TTC549 (cell line): Measurements from ENCODE around the gene MARCHF9.
"Not testable (repeated sequence)": the region's sequence is repeated elsewhere in the genome, so short reads cannot be mapped to it uniquely, and the experiment has no call there.

ENCODE experiments used
- FAIRE-seq: peaks from 2 replicates; lab custom pipeline; 2012; peaks lifted over from hg19 to GRCh38; lab: Jason Lieb, UNC

MARCHF9 gene

DNA sequence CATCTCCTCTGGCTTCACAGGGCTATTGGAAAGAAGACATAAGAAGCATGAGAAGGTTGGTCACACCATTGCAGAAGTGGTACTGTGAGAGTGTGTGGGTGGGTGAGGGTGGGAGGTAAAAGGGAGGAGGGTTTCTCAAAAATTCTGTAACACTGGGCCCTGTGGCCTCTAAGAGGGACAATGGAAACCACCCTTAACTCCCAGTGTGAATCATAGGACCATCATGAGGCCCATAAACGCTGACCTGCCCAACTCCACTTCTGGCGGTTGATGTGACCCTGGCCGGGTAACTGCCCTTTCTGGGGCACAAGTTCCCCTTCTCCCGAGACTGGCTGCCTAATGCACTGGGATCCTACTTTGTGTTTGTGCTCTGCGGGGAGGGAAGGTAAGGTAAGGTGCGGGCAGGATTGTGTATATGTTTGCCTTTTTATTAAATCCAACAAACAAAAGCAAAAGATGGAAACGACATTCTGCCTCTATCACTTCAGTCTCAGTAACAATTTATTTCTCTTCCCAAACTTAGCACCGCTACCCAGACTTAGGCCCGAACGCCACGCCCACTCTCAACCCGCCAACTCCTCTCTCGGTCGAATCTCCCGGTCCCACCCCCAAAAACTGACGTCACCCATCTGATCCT, 16.5 kb downstream of the MARCHF9 start:
- FAIRE-seq, result no peak

DNA sequence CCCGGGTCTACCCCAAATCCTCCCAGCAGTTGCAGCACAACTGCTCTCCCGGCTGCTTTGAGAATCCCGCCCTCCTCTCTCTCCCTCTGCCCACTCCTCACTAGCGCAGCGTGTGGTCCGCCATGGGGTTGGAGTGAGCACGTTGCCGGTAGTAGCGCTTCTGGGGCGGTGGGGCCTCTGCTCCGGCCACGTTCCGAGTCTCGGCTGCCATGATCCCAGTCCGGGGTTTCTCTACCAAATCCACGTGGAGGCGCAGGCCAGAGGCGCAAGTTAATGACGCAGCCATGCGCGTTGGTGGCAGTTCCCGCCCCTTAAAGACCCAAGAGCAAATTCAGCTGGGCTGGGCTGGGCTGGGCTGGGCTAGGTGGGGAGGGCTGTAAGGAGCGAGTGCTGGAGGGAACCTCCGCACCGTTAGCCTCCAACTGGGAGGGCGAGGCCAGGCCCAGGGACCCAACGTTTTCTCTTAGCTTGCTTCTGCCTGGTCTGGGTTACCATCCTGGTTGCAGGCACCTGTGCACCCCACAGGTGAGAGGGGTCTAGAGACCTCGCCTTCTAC, 17.0 kb downstream of the MARCHF9 start, which contains the start of gene METTL1:
Gene METTL1 (minus strand): TSS at position 233 of the 556 bp plus-strand sequence. CDS start 22 bp downstream, at position 211.
- FAIRE-seq, result no peak

DNA sequence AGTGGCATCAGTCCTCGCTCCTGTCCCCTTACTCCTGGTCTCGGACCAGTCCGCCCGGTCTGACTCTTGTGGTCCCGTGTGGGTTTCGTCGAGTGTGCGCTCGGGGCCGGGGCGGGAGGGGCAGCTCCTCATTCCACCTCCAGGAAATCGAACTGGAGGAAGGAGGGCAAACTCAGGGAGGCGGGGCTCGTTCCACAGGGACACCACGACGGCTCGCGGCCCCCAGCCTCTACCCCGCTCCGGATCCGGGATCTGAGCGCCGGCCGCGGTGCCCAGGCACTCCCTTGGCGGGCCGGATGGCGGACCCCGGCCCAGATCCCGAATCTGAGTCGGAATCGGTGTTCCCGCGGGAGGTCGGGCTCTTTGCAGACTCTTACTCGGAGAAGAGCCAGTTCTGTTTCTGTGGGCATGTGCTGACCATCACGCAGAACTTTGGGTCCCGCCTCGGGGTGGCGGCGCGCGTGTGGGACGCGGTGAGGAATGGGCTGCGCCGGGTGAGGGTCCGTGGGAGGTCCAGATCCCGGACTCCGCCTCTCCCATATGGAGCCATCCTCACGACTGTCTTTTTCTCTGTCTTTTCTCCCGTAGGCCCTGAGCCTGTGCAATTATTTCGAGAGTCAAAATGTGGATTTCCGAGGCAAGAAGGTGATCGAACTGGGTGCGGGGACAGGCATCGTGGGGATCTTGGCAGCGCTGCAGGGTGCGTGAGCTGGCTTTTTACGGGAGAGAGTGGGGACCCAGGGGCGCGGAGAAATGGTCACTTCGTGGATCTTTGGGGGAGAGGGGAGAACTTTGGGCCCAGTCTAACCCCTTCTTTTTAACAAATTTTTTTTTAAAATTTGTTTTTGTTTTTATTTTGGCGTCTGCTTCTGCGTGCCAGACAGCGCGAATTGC, 17.8 kb downstream of the MARCHF9 start, which contains the start of gene EEF1AKMT3:
Gene EEF1AKMT3 (plus strand): TSS at position 186 of the 894 bp plus-strand sequence. CDS start 111 bp downstream, at position 297.
- no peak for FAIRE-seq

DNA sequence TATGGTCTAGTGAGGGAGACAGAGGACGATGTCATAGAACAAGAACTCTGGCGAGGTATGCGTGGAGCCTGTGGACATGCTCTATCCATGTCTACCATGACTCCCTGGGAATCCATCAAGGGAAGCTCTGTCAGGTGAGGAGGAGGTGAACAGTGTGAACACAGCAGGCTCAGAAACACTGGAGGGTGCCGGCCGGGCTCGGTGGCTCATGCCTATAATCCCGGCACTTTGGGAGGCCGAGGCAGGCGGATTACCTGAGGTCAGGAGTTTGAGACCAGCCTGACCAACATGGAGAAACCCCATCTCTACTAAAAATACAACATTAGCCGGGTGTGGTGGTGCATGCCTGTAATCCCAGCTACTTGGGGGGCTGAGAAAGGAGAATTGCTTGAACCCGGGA, 19.7 kb downstream of the MARCHF9 start:
- FAIRE-seq, result not testable (repeated sequence)

DNA sequence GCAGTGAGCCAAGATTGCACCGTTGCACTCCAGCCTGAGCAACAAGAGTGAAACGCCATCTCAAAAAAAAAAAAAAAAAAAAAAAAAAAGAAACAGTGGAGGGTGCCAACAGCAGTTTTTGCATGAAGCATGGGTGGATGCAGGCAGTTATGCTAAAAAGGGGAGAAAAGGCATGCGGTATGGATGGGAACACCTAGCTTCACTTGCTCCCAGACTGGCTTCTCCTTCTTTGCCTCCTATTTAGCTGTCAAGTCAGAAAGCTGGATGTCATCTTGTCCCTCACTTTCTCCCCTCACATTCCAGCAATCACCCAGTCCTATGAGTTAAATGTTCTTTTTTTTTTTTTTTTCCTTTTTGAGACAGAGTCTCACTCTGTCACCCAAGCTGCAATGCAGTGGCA, 20.1 kb downstream of the MARCHF9 start:
- FAIRE-seq, result no peak

DNA sequence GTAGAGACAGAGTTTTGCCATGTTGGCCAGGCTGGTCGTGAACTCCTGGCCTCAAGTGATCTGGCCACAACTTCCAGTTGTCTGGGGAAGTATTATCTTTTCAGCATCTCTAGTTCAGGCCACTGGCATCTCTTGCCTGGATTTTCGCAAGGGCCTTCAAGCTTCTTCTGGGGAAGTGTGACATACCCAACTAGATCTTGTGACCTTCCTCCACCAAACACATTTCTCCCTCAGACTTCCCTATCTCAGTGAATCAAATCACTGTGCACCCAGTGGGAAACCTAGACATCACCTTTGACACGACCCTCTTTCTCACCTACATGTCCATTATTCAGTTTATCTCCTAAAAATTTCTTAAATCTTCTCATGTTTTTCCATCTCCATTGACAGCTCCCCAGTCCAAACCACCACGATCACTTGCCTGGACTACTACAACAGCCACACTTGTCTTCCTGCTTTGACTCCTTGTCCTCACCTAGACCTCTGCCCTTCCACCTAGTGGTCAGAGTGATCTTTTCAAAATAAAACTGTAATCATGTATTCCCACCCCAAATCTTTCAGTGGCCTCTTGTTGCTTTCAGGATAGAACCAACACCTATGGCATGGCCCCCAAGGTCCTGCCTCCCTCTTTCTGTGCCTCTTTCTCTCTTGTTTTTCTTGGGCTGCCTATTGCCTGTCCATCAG, 20.8 kb downstream of the MARCHF9 start:
- FAIRE-seq, result no peak

DNA sequence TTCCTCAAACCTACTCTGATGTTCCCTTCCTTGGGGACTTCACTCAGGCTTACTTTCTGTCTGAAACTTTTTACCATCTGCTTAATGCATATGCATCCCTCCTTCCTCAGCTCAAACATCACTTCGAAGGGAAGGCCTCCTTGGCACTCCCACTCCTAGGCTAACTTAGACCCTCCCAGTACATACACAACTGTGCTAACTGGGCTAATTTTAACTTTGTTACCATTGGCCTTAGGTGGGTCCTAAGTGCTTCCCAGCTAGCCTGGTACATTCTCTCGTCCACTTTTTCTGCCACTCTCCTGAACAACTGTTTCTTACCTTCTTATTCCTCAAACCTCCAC, 21.3 kb downstream of the MARCHF9 start:
- FAIRE-seq, result no peak

DNA sequence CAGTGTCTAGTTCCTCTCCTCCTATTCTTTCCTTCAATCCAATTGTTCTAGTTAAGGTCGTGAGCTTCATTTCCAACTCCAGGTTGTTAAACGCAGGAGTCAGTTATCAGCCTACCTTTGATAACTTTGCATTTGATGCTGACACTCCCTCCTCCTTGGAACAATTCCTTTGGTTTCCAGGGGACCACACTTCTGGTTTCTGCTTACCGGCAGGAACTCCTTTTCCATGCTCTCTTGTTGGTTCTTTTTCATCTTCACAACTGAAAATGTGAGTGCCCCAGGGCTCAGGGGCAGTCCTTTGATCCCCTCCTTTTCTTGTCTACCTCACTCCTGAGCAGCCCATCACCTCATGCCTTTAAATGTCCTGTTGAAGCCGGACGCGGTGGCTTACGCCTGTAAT, 22.5 kb downstream of the MARCHF9 start:
- no peak for FAIRE-seq

DNA sequence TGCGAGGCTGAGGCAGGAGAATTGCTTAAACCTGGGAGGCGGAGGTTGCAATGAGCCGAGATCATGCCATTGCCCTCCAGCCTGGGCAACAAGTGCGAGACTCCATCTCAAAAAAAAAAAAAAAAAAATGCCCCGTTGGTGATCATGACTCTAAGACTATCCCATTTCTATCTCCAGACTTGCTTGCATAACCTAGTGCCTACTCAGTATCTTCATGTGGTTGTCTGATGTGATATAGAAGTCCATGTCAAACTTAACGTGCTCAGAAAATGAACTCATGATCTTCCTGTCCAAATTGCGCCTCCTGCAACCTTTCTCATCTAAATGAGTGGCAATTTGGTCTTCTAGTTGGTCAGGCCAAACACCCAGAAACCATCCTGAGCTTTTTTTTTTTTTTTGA, 23.0 kb downstream of the MARCHF9 start:
- no peak for FAIRE-seq

DNA sequence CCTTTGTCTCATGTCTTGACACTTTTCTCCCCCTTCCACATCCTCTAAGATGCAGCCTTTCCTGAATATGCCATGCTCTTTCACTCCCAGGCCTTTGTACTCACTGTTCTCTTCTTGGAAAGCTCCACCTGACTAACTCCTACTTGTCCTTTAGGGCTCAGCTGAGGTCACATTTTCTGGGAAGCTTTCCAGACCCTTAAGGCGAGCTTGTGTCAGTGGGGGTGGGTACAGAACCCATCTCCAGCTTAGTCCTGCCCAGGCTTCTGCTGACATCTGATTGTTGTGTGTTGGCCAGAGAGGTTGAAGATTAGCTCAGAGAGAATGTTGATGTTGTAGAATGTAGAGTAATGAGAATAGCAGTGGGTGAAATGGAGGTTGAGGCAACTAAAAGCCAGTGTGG, 24.8 kb downstream of the MARCHF9 start:
- FAIRE-seq, result no peak

DNA sequence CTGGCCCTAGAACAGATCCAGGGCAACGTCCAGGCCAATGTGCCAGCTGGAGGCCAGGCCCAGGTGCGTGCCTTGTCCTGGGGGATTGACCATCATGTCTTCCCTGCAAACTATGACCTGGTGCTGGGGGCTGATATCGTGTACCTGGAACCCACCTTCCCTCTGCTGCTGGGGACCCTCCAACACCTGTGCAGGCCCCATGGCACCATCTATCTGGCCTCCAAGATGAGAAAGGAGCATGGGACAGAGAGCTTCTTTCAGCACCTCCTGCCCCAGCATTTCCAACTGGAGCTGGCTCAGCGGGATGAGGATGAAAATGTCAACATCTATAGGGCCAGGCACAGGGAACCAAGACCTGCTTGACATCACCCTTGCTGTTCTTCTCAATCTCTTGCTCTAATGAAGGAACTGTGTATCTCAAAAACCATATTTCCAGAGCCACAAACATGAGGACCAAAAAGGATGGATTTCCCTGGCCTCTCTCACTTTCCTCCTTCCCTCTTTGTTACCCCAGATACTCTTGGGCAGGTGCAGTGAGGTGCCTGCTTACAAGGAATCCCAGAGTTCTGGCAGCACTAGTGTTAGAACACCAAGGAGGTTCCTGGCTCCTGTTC, 25.5 kb downstream of the MARCHF9 start:
- FAIRE-seq, result no peak

DNA sequence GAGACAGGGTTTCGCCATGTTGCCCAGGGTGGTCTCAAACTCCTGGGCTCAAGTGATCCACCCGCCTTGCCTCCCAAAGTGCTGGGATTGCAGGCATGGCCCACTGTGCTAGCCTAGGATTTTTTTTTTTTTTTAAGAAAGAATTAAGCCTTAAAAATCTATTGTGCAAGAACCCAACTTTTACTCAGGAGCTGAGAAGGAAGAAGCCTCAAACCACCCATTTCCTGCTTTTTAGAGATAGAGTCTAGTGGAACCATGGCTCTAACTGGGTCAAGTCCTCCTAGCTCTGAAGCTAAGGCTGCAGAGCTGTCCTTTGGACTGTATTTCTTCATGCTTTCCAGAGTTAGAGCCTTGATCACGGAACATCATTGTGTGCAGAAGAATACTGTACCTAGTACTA, 26.3 kb downstream of the MARCHF9 start:
- no peak for FAIRE-seq

DNA sequence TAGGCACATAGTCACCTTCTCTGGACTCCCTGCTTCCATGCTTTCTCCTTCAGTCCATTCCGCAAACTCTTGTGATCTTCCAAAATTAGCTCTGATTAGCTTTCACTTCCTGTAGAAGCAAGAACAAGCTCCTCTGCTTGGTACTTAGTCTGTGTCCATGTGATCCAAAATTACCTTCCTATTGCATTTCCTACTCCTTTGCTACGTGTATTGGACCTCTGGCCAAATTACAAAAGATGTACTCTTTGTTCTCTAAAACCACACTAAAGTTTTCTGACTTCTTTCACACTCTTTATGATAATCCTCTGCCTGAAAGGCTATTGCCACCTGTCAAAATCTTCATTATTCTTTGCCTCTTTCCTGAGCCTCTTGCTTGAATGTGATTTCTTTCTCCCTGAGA, 26.9 kb downstream of the MARCHF9 start:
- FAIRE-seq, result no peak

DNA sequence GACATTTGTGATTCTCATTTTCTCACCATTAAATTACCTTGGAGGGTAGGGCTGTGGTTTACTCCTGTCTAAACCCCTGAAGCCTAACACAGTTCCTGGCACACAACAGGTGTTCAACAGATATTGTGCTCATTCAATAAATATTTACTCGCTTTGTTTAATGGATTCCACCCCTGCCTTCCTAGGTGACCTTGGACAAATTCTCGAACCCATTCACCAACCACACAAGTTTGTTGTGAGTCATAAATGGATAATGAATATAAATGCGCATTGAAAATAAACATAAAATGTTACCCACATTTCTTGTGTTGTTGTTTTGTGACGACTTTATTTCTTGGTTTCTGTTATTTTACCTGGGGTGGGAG, 27.3 kb downstream of the MARCHF9 start:
- FAIRE-seq, result no peak

DNA sequence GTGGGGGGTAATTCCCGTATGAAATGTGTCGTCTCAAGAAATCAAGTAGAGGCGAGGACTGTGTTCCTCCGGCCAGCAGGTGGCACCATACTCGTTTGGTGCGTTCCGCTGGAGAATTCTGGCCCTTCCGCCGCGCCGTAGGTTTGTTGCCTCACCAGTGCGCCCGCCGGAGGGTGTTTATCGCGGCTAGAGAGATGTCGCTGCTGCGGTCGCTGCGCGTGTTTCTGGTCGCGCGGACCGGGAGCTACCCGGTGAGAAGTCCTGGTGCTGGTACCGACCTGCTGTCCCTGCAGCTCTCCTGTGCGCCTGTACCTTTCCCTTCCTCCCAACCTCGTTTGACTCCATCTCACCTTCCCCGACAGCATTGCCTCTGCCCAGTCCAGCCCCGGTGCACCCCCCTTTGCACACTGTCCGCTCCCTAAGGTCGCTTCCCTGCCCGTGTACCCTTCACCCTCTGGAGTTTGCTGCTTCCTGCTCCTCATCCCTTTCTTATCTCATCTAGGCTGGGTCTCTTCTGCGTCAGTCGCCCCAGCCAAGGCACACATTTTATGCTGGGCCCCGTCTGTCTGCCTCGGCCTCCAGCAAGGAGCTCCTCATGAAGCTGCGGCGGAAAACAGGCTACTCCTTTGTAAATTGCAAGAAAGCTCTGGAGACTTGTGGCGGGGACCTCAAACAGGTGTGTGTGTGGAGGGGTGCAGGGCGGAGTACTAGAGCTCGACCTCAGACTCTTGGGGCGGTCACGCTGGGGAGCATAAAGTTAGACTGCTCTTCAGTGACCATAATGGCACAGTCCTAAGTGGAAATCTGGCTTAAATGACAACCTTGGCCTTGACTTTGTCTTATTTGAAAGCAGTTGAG, 27.9 kb downstream of the MARCHF9 start, which contains the start of gene TSFM:
Gene TSFM (plus strand): TSS at position 180 of the 858 bp plus-strand sequence. CDS start 15 bp downstream, at position 195.
- no peak for FAIRE-seq

DNA sequence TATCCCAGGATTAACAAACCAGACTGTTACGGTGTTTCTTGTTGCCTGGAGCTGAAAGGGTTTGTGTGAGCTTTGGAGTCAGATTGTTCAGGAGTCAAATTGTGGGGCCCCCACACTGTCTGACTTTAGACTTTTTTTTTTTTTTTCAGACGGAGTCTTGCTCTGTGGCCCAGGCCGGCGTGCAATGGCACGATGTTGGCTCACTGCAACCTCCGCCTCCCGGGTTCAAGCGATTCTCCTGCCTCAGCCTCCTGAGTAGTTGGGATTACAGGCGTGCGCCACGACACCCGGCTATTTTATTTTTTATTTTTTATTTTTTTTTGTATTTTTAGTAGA, 28.5 kb downstream of the MARCHF9 start:
- no peak for FAIRE-seq

DNA sequence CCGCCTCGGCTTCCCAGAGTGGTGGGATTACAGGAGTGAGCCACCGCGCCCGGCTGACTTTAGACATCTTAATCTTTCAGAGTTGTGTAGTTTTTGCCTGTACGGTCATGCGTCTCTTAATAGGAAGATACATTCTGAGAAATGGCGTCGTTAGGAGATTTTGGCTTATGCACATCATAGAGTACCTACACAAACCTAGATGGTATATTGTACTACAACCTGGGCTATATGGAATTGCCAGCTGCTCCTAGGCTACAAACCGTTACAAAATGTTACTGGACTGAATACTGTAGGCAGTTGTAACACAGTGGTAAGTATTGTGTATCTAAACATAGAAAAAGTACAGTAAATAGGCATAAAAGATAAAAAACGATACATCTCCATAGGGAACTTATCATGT, 29.0 kb downstream of the MARCHF9 start:
- FAIRE-seq, result no peak

DNA sequence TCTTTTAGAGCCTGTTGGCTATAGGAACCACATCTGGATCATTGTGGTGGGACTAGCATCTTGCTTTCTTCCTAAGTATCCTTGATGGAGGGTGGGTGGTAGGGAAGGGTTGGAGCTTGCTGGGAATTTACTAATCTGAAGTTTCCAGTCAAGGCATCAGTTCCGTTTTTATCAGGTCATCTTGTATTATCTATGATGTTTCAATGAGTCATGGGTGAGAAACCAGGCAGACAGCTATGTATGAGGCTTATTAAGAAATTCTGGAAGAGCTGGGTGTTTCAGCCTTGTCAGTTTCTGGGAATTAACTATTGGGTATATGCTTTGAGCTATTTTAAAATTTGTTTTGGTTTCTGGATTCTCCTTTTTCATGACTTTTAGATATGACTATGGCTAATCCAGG, 39.0 kb downstream of the MARCHF9 start:
- FAIRE-seq, result no peak

DNA sequence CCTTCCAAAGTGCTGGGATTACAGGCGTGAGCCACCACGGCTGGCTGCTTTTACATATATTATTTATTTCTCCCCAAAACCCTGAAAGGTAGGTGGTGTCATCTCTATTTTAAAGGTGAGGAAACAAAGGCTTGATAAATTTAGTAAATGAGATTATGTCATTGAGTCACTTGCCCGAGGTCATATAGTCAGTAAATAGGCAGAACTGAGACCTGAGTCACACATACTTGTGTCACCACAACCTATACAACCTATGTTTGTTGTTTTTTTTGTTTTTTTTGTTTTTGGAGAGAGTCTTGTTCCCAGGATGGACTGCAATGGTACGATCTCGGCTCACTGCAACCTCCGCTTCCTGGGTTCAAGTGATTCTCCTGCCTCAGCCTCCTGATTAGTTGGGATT, 40.5 kb downstream of the MARCHF9 start:
- no peak for FAIRE-seq

DNA sequence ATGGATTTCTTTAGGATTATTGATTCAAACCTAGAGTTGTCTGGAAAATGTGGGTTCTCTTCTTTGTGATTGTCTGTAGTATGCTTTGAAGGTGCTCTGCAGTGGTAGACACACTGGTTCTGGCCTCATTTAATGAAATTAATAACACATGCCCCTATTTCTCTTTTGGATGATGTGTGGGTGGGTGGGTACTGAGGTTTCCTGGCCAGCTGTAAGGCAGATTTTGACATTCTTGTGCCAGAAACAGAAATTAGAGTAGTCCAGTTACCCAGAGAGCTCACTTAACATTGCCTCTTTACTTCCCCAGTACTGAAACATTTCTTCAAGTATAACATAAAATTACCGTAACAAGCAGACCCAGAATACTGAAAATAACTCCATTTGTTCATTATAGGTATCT, 42.1 kb downstream of the MARCHF9 start:
- FAIRE-seq, result no peak

DNA sequence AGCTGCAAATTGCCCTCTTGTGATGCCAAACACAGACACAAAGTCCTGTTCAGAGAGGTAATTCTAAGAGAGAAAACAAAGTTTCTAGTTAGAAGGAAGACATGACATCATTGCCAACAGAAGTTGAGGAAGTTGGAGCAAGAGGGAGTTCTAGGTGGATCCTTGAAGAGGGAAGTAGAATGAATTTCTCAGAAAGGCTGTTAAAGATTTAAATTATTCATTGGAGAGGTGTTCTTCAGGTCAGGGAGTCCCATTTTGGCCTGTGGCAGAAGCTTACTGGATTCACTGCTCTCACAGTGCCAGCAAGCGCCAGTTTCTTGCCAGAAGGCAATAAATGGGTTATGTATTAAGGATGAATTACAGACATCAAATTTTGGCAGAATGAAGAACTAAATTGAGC, 43.0 kb downstream of the MARCHF9 start:
- FAIRE-seq, result no peak
